Measurements from ENCODE around the gene MXRA7.
"Not testable (repeated sequence)": the region's sequence is repeated elsewhere in the genome, so short reads cannot be mapped to it uniquely, and the experiment has no call there.

Gene MXRA7

GRCh38 chr17:76726231-76726775 is 15.5 kb upstream of the MXRA7 start, which contains the start of gene JMJD6:
JMJD6 (minus strand) TSS chr17:76726606; CDS start chr17:76726475, 131 bp downstream.
- DNase-seq (ENCODE audit: low read depth), result peak; percentile 90
- H3K4me3 ChIP-seq (ENCODE audit: low read depth, low read length), result peak within 1 kb of the TSS; percentile 93
- no peak for TF ChIP-seq CTCF (IDR thresholded peaks at IDR 0.05; ENCODE audit: control insufficient read depth, extremely low read depth, insufficient read depth)

DNA sequence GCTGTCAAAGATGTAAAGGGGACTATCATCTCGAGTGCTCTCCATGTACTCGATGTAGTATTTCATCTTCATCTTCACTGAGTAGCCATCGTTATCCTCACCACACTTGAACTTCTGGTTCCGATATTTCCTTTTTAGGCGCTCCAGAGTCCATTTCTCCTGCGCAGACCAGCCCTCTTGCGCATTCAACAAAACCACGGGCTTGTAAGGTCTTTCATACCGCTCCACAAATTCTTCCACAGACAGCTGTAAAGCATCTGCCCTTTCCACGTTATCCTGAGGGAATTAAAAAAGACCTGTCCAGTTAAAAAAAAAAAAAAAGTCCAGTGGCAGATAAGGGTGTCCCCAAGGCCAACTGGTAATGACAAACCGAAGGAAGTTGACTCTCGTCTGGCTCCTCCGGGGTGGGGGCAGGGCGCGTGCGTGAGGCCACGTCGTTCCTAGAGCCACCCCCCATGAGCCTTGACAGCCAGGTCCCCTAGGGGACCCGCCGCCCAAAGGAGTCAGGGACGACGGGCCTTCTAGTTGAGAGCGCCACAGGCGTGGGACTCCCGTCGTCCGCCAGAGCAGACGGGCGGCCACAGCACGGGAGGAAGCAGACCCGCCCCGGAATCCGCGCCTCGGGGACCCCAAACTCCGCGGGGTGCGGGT is 14.9 kb upstream of the MXRA7 start:
- peak overlapping the region; percentile 93 for H3K4me3 ChIP-seq (ENCODE audit: low read depth, low read length)
- no peak for TF ChIP-seq CTCF (IDR thresholded peaks at IDR 0.05; ENCODE audit: control insufficient read depth, extremely low read depth, insufficient read depth)
- DNase-seq (ENCODE audit: low read depth), result no peak

GRCh38 chr17:76723812-76724211 is 13.0 kb upstream of the MXRA7 start:
- no peak overlapping the region for H3K4me3 ChIP-seq (ENCODE audit: low read depth, low read length)
- TF ChIP-seq CTCF (IDR thresholded peaks at IDR 0.05; ENCODE audit: control insufficient read depth, extremely low read depth, insufficient read depth), result no peak
- DNase-seq (ENCODE audit: low read depth), result no peak

- H3K4me3 ChIP-seq (ENCODE audit: low read depth, low read length); DNase-seq (ENCODE audit: low read depth): not testable (repeated sequence)
Measured at GRCh38 chr17:76722977-76723376, 12.2 kb upstream of the MXRA7 start.

- TF ChIP-seq CTCF (IDR thresholded peaks at IDR 0.05; ENCODE audit: control insufficient read depth, extremely low read depth, insufficient read depth), result no peak
- no peak for DNase-seq (ENCODE audit: low read depth)
Measured at GRCh38 chr17:76722279-76722678, 11.5 kb upstream of the MXRA7 start.

DNA sequence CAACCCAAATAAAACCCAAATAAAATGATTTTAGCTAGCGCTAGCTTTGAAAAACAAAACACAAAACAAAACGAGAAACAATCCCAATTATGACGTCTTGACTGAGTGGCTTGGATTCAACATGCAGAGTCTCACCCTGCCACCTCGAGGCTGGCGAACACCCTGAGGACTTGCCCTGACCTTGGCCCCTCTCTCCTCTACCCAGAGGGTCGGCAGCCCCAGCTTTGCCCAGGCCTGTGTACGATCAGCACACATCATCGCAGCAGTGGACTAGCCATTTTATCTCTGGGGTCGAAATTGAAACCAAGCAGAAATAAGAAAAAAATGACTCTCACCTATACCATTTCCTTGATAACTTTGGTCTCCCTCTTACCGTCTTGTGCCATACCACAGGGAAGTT is 10.7 kb upstream of the MXRA7 start:
- no peak for TF ChIP-seq CTCF (IDR thresholded peaks at IDR 0.05; ENCODE audit: control insufficient read depth, extremely low read depth, insufficient read depth)
- no peak for DNase-seq (ENCODE audit: low read depth)
- H3K4me3 ChIP-seq (ENCODE audit: low read depth, low read length), result no peak overlapping the region

More at GRCh38 chr17:76722279-76722678, 11.5 kb upstream of the MXRA7 start:
- H3K4me3 ChIP-seq (ENCODE audit: low read depth, low read length), result no peak overlapping the region

DNA sequence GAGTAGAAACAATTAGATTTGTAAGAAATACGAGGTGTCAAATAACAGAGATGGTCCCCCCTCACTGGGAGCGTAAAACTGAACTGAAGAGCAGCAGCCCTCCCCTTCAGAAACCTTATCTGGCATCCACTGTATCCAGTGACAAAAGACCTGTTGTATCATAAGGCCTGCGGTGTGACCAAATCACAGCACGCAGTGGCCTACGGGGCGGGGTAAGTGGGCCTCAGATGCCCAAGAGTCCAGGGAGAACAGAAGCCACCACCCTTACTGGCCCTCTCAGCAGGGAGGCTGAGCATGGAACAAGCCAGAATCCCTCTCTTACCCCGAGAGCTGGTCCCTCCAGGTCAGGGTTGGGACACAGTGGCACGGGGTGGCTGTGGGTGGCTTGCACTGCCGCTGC is 10.2 kb upstream of the MXRA7 start:
- H3K4me3 ChIP-seq (ENCODE audit: low read depth, low read length), result no peak overlapping the region
- TF ChIP-seq CTCF (IDR thresholded peaks at IDR 0.05; ENCODE audit: control insufficient read depth, extremely low read depth, insufficient read depth), result no peak
- DNase-seq (ENCODE audit: low read depth), result no peak

Data from LNCaP clone FGC (cell line).